Stimulated activated naive CD8-positive, alpha-beta T cell treated with anti-CD3 and anti-CD28 coated beads, Interleukin-15, Interleukin-2, amounts not matched to agents 100 U/mL and 50 U/mL, for 24 hours (primary cell): ENCODE data around the gene CD93.

Experiments used
- ATAC-seq: fragments of 150-1000 bp; cut with Tn5 transposase; one replicate; pipeline ENCODE4 v1.10.0; 2021
- DNase-seq: peaks from one replicate; pipeline ENCODE4 v3.0.0; 2021

CD93 gene, protein sequence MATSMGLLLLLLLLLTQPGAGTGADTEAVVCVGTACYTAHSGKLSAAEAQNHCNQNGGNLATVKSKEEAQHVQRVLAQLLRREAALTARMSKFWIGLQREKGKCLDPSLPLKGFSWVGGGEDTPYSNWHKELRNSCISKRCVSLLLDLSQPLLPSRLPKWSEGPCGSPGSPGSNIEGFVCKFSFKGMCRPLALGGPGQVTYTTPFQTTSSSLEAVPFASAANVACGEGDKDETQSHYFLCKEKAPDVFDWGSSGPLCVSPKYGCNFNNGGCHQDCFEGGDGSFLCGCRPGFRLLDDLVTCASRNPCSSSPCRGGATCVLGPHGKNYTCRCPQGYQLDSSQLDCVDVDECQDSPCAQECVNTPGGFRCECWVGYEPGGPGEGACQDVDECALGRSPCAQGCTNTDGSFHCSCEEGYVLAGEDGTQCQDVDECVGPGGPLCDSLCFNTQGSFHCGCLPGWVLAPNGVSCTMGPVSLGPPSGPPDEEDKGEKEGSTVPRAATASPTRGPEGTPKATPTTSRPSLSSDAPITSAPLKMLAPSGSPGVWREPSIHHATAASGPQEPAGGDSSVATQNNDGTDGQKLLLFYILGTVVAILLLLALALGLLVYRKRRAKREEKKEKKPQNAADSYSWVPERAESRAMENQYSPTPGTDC

DNA sequence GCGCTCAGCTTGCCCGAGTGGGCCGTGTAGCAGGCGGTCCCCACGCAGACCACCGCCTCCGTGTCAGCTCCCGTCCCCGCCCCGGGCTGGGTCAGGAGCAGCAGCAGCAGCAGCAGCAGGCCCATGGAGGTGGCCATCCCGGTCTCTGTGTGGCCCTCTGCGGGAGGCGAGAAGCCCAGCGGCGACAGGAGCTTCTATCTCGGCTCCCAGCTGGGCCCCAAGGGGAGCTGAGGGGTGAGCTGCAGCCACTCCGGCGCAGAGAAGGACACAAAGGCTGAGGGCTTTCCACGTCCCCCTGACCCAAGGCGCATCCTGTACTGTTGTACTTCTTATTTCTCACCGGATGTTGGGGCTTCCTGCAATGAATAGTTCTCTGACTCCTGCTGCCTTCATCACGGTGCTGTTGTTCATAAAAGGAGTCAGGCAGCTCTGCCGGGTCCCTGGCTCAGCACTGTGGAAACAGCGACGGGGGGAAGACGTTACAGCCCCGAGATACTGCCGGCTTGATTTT, at the start of gene CD93:
CD93 (minus strand) TSS at position 269 of the 511 bp plus-strand sequence; CDS start at position 137, 132 bp downstream.
- no peak for DNase-seq
- peak; percentile 42 for ATAC-seq

DNA sequence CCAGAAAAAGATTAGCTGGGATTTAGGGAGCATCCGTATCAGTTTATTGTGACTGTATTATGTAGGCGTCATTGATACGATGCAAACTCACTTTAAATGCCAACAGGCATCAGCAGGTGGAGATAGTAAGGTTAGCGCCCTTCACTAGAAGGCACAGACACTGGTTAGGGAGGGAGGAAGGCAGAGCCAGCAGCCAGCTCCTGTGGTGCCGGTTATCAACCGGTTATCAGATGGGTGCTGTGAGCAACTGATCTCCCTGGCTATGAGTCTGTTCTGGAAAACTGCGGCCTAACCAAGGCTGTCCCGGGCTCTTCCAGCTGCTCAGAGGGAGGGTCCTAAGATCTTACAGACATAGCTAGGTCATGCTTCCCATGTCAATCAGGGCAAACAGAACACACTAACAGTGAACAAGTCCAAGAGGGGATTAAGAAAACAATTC, 47.5 kb upstream of the CD93 start:
- DNase-seq = no peak
- no peak for ATAC-seq

DNA sequence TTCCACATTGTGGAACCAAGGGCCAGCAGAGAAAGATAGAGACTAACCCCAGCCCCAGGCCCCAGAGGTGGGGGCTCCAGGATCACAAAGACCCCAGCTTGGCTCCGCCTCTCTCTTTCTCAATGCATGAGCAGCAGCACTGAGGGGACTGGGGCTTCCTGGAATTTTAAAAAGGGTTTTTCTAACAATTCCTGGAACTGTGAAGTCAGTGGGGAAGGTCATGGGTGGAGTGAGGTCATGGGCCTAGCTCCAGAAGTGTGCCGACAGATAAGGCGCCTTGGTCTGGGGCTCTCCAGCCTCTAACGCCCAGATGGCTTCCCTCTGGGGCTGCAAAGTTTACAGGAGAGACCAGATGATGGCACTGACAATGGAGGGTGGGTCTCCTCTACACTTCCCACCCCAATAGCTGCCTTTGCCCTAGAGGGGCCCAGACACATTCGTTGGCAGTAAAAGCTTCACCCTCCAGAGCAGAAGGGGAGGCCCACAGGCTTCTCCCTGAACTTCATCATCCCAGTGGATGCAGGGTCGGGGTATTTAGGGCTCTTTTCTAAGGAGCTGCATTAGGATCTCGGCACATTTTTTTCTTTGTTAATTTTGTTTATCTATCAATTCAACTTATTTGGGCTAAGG, 46.9 kb upstream of the CD93 start:
- ATAC-seq = peak; percentile 12
- no peak for DNase-seq

DNA sequence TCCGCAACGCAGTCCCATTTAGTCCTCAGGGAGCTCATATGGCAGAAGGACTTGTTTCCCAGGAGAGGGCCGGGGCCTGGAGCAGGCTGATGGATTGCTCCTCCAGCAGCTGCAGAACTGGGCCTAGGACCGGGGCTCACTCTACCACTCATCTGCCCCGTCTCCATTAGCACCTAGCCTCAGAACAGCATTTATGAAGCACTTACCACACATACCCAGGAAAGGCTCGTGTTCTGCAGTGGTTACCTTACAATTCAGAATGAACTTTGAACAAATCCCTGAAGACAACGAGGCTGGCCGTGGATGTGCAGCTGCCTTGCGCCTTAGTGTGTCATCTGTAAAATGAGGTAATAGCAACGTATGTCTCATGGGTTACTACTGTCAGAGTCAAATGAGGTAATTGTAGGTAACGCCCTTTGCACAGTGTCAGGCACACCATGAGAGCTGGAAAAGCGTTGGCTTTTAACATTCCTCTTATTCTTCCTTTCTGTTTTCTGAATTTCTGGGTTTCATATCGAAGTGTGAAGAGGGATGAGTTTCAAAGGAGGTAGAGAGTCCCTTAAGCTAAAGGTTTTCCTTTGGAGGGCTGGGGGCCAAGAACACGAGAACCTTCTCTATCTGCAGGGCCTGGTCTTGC, 46.3 kb upstream of the CD93 start:
- no peak for DNase-seq

DNA sequence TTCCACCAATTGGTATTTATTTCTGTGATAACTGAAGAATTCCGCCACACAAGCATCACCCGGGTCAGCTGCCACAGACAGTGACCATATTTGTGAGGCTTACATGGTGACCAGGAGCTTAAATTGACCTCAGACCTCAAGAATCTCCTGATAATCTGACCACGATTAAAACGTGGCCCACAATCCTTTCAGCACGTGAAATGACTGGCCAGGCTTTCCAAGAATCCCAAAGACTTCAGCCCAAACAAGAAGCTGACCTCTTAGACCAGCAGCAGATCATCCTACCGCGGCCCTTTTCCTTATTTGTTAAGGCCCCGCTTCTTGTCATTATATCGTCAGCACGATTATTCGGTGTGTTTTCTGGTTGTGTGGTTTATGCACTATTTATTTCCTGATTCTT, 45.6 kb upstream of the CD93 start:
- no peak for DNase-seq
- ATAC-seq = no peak

More for the DNA sequence above, 46.3 kb upstream of the CD93 start:
- ATAC-seq = no peak

DNA sequence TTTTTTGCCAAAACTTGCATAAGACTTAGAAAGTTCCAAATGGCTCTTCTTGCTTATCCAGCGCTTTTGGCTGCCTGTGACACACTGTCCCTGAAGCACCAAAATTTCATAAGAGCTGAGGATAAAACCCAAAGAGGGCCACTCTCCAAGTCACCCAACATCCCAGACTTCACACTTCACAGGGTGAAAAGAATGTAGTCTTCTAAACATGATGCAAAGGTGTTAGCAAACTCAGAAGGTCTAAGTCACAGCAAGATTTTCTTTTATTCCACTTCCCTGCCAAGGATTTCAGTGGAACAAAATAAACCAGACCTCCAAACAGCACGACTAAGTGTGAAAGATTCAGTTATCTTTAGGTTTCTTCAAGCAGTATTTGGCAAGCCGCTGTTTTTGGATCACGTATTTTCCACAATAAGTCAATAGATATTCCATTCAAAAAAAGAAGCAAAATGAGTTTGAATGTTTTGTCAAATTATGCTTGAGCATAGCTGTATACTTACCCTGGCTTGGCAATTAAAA, 44.6 kb upstream of the CD93 start:
- no peak for ATAC-seq
- DNase-seq = no peak

DNA sequence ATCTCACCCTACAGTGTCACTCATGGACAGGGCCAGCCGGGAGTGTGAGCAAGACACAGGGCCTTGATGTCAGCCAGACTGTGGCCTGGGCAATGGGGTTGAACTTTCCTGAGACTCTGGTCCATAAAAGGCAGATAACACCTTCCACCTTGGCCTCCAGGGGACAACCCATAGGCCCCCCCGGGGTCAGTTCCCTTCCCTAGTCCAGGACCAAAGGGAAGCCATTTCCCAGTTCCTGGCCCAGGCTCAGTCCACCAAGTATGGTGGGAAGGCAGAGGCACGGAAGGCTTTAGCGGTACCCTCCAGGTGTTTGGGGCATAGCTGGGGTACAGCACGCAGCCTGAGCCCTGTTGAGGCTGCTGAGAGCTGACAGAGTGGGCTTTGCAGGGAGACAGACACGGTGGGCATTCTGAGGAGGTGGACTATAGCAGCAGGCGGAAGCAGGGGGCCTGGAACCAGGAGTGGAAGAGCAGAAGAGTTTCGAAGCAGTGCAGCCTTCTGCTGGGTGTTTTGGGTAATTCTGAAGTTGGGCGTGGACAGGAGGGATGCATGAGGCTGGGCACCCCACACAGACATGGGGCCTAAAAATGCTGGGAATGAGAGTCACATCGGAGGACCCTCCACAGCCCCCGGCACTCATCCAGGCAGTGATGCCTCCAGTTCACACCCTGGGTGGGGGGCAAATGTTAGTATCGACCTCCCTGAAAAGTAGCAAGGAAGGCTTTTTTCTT, 43.9 kb upstream of the CD93 start:
- ATAC-seq (no peak), DNase-seq (no peak)

DNA sequence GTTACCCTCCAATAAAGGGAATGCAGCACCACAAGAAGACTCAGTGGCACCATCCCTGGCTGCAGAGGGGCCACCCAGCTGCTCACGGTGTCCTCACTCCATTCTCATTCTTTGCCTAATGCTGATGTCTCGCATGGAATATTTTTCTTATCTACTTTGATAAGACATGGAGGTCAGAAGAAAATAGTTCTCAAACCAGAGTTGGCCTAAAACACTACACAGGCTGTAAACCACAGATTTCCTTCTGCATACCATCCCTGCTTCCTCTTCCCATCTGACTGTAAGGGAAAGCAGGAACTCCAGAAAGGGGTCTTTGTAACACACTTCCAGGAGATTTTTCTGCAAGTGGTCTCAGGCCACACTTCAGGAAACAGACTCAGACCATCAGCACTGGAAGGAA, 43.1 kb upstream of the CD93 start:
- ATAC-seq (no peak), DNase-seq (no peak)

DNA sequence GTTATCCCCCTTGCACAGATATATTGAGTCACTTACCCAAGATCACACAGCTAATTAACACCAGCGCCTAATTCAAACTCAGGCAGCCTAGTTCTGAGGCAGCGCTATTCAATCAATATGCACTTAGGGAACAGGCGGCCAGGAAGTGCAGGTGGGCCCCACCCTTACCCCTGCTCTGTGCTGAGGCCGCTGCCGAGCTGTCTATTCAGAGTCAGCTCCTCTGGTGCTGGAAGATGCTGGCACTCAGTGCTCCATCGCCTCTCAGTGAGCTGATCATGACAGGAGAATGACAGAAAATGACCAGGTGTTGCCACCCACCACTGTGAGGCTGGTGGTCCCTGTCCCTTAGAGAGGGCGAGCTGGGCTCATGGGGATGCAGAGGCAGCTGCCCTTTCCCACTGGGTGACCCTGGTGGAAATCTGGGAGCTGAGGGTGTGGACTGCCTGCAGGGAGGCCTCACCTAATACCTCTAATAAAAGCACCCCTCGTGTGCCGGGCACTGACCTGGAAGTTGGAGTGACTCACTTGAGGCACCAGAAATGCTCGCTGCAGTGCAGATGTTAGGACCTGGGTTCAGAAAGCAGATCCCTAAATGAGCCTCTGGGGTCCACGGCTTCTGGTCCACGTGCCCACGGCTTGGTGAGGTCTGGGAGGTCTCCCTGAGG, 42.5 kb upstream of the CD93 start:
- no peak for DNase-seq

DNA sequence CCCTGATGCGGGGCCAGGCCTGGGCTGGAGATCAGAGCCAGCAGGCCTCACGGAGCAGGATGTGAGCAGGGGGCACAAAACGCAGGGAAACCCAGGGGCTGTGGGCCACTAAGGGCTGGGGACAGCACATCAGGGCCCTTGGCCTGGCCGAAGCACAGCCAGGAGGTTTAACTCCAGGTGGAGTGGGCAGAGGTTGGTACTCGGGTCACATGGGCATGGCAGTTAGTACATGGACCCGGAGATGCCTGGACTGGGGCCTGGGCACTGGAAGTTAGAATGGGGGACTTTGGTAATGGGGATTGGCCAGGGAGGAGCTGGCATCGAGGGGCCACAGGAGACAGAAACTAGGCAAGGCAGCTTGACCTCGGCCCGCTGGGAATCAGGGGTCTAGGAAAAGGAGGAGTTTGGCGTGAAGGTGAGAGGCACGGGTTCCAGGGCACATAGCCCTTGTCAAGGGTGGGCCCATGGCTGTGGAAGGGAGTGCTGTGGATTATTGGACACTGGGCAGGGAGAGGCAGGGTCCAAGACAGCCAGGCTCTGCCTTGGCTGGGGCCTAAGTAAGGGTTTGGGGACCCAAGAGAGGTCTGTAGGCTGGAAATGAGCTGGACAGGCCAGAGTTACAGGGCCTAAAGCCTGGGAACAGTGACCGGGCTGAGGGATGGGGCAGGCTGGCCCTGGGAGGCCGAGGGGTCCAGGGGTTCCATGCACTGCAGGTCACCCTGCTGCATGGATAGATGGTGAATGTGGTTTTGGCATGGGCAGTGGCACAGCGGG, 41.6 kb upstream of the CD93 start:
- ATAC-seq (no peak), DNase-seq (no peak)

More for the DNA sequence above, 42.5 kb upstream of the CD93 start:
- no peak for ATAC-seq

DNA sequence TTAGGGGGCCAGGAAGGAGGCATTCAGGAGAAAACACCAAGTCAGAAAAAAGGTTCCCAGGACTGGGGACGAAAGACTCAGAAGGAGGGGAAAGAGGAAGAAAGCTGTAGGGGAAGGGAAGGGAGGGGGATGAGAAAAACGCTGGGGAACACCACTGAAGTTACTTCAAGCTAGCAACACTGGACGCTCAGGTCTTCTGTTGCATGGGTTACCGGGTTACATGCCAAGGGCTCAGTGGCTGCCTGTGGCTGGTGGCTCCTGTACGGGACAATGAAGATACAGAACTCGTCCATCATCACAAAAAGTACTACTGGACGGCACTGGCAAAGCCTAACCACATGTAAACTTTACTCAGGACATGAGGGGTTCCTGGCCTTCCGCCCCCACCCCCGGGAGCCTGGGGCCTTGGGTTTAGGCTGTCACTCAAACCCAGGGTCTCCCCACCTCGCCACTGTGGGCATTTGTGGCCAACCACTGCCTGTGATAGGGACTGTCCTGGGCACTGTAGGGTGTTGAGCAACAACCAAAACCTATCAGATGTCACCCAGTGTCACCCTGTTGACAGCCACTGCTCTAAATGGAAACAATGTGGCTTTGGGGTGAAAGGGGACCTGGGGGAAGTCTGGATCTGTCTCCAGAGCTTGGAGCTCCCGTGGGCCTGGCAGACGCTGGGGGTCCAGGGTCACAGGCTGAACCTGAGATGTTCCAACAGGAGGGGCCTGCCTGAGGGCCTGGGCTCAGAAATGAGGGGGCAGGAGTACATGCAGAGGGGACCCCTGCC, 40.3 kb upstream of the CD93 start:
- DNase-seq = no peak
- ATAC-seq = no peak

DNA sequence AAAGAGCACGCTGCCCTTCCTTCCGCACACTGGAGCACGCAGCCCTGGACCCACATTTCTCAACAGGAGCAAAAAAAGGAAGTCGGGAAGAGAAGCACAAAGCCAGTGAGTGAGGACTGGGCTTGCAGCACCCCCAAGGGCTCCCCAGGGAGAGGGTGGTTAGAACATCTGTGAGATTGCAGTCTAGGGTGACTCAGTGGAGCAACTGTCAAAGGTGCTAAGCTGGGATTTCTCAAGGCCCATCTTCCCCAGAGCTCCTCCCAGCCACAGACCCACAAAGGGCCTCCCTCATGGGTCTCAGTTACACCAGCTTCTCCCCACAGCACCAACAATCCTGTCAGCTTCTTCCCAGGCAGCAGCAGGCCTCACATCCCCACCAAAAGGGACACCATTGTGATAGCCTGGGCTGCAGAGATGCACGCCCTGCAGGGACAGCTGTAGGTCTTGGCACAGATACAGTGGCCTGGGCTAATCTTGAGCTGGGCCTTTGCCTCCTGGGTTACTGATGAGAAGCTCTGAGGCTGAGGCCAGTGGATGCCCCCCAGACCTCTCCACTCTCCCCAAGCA, 39.6 kb upstream of the CD93 start:
- DNase-seq (no peak), ATAC-seq (no peak)

DNA sequence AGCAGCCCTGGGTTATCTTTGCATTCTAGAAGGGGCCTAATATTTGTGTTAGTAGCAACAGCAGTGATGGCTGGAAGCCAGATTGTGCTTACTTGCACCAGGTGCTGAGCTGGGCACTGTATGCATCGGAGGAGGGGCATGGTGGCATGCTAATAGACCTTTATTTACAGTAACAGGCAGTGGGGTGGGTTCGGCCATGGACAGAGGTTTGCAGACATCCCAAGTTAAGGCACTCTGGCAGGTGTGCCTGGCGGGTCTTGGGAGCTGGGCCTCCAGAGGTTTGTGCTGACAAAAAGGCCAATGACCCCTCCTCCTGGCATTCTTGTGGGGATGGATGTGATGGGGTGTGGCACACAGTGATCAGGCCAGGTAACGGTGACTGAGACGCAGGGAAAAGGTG, 39.0 kb upstream of the CD93 start:
- ATAC-seq = no peak

DNA sequence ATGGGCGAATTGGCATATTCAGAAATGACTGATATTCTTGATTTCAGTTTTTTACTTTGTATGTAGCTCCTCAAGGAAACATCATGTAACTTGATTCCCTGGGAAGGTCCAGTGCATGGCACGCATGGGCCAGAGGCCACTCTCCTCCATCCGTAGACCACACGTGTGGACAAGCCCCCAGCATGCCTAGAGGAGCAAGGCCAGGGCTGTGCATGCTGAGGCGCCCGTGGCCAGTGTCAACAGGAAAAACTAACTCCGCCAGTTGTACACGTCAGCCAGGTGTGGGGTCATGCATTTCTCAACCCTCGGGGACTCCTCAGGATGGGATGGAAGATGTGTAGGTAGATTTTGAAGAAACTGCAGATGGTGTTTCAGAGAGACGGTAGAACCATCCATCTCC, 37.8 kb upstream of the CD93 start:
- DNase-seq (no peak), ATAC-seq (no peak)

More for the DNA sequence above, 39.0 kb upstream of the CD93 start:
- DNase-seq = no peak

DNA sequence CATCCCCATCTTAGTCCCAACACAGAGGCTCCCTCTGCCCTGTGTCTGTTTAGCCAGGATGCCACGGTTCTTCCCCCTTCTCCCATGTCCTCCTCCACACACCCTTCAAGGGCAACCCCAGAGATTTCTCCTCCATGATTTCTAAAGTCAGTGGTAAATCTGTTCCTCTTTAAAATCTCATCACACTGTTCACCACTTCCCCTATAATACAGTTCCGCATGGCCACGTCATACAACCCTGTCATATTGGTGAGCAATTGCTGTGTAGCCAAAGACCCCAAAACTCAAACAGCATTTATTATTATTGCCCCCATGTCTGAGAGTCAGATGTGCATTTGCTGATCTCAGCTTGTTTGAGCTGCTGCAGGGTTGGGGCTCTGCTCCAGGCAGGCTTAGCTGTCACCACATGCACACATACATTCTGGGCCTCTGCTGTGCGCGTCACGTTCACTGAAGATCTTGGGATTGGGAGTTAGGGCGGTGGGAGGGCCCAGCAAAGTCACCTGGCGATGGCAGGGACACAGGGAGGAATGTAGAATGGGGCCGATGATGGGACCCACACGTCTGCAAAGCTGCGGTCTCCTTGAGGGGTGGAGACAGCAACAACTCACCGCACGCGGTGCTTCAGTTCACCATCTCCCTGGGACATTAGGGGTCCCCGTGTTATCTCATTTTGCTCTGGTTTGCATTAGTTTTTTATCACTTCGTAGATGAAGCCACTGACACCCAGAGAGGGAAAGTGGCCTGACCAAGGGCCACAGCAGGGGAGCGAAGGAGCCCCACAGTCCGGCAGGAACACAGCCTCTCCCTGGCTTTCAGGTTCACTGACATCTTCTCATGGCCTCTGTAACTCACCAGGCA, 36.9 kb upstream of the CD93 start:
- no peak for DNase-seq
- ATAC-seq = no peak

DNA sequence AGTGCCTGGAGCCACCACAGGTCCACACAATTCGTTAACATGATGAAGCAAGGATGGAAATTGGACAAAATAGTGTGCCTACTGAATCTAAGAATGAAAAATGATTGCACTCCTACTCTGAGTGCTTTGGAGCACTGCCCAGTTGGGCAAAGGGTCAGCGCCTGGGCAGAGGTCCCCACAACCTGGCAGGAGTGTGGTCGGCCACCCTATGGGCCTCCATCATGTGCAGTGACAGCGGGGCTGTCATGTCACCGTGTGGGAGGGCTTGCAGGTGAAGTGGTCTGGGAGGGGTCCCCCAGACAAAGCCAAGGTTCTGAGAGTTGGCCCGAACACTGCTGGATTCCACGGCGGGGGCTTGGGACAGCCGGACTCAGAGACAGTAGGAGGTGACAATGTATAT, 36.2 kb upstream of the CD93 start:
- no peak for DNase-seq

DNA sequence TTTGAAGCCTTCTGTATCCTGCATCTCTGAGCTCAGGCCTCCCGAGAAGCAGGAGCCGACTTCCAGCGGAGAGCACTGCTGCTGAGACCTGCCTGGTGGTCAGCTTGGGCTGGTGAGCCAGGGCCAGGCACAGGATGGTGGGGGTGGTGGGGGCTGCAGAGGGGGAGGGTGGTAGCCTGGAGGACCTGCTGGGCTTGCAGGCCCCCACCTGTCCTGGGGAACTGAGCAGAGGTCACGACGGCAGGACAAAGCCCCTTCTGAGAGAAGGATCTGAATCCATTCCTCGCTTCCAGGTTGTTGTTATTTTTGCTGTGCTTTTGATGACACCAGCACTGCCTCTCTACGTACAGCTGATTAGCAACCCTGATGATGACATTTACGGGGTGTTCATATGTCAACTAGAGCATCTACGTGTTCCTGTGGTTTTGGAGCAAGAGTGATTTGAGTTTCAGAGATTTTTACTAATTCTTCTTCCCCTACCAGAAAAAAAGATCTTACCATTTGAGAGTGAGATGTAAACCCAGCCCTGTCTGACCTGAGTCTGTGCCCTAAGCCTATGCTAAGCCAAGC, 35.7 kb upstream of the CD93 start:
- ATAC-seq (no peak), DNase-seq (no peak)

More for the DNA sequence above, 36.2 kb upstream of the CD93 start:
- no peak for ATAC-seq
